Spleen (tissue), 11 donors: ENCODE measurements around the gene SLC27A3. TPM values are rescaled to one million over a fixed set of nuclear protein-coding genes. Genes with fewer than 3 reads are reported as not detected.

Experiments used
- DNase-seq: peaks from one replicate; pipeline ENCODE4 v3.0.0-alpha.2; 2020
- H3K27ac ChIP-seq, 8 donors: fragments of 200-600 bp; sonication (generic) in 7 of 8; 1 replicate in 4 of 8; 2 replicates in 4 of 8; pipeline versions ENCODE4 v1.5.0 to v1.8.0; 2016 to 2021; ENCODE audit warnings: inconsistent platforms in 4 of 8, mild to moderate bottlenecking in 4 of 8, moderate library complexity in 1 of 8
- H3K27me3 ChIP-seq, 7 donors: fragments of 200-600 bp; sonication (generic) in 6 of 7; replicated peaks in 1 of 7; 1 replicate in 4 of 7; 2 replicates in 3 of 7; pipeline versions ENCODE4 v1.5.0 to v1.8.0; 2016 to 2021; ENCODE audit warnings: inconsistent platforms in 3 of 7, mild to moderate bottlenecking in 1 of 7
- H3K36me3 ChIP-seq, 6 donors: fragments of 200-600 bp; sonication (generic) in 5 of 6; 1 replicate in 4 of 6; 2 replicates in 2 of 6; pipeline versions ENCODE4 v1.5.0 to v1.8.0; 2016 to 2021; ENCODE audit warnings: inconsistent platforms in 2 of 6
- H3K4me1 ChIP-seq, 6 donors: fragments of 200-600 bp; sonication (generic) in 5 of 6; 1 replicate in 3 of 6; 2 replicates in 3 of 6; pipeline versions ENCODE4 v1.5.0 to v1.8.0; 2016 to 2021; ENCODE audit warnings: inconsistent platforms in 3 of 6
- H3K4me3 ChIP-seq, 8 donors: fragments of 200-600 bp; sonication (generic) in 7 of 8; 1 replicate in 4 of 8; 2 replicates in 4 of 8; pipeline versions ENCODE4 v1.5.0 to v1.8.0; 2016 to 2021; ENCODE audit warnings: inconsistent platforms in 4 of 8, mild to moderate bottlenecking in 4 of 8, moderate library complexity in 2 of 8
- H3K9me3 ChIP-seq, 8 donors: fragments of 200-600 bp; sonication (generic) in 7 of 8; 1 replicate in 4 of 8; 2 replicates in 4 of 8; pipeline versions ENCODE4 v1.5.0 to v1.8.0; 2016 to 2021; ENCODE audit warnings: inconsistent platforms in 4 of 8
- POLR2A ChIP-seq, 3 donors: fragments of 450-650 bp; IDR thresholded peaks; one replicate each; pipeline ENCODE4 v1.5.1; 2017; ENCODE audit warnings: antibody characterized with exemption in 3 of 3, mild to moderate bottlenecking in 1 of 3
- POLR2AphosphoS5 ChIP-seq, 3 donors: sonication (generic); formaldehyde crosslinking; IDR thresholded peaks; one replicate each; pipeline ENCODE4 v1.5.1; 2017; ENCODE audit warnings: antibody characterized with exemption in 3 of 3
- WGBS, 5 donors: extraction: QIAGEN DNeasy Blood & Tissue Kit in 3 of 5; methylation state at CpG; one replicate each; pipeline versions ENCODE4 v1.1.5 to v1.1.7; 2013 to 2018; 5-methylcytosine and 5-hydroxymethylcytosine counted together
- intact Hi-C: fragments of 100-400 bp; cut with DNase I; formaldehyde crosslinking; loops from one replicate; pipeline ENCODE4 v1.15.0; 2023; ENCODE audit warnings: low total_unique reads
- polyA plus RNA-seq, 3 donors: library from polyadenylated mRNA; stranded (reverse); fragments of 200-250 nt; gene quantifications; one replicate each; pipeline ENCODE4 v1.2.1, GENCODE V29; 2013
- total RNA-seq, 7 donors: library from RNA; depleted of rRNA in 3 of 7; stranded (reverse); fragments of >200 nt in 3 of 7; fragmentation: NEBNext Ultra II Directional in 4 of 7; extraction: Animal tissue kit (Norgen Biotek cat#: 25700) in 4 of 7; gene quantifications; one replicate each; pipeline versions ENCODE4 v1.1.0 to v1.2.1, GENCODE V29; 2016 to 2021
- TF ChIP-seq, protein P1 (sequence below), 11 experiments: fragments of 200-600 bp in 7 of 11; fragments of 450-650 bp in 4 of 11; sonication (generic) in 4 of 11; IDR thresholded peaks in 8 of 11; conservative IDR thresholded peaks in 3 of 11; 1 replicate in 7 of 11; 2 replicates in 4 of 11; pipeline versions ENCODE4 v1.4.0 to v1.8.0; 2016 to 2021; ENCODE audit warnings: antibody characterized with exemption in 11 of 11, inconsistent platforms in 4 of 11, mild to moderate bottlenecking in 1 of 11
- donor health status: healthy with polysubstance abuse.
- donor health status: DM: no; HTN: no; CAD: no; lungs with moderate emphysema.
- donor health status: DM: no; HTN: no; CAD: no.
- donor health status: Bipolar disorder and iron deficiency.
- donor health status: healthy.
- donor health status: DM: no; HTN: no; CAD: no.
- donor health status: DM: yes; HTN: yes; CAD: no.

SLC27A3 gene
- total and polyA plus RNA-seq, 10 donors: 11.1 to 54.5 (median 21.9) TPM

DNA sequence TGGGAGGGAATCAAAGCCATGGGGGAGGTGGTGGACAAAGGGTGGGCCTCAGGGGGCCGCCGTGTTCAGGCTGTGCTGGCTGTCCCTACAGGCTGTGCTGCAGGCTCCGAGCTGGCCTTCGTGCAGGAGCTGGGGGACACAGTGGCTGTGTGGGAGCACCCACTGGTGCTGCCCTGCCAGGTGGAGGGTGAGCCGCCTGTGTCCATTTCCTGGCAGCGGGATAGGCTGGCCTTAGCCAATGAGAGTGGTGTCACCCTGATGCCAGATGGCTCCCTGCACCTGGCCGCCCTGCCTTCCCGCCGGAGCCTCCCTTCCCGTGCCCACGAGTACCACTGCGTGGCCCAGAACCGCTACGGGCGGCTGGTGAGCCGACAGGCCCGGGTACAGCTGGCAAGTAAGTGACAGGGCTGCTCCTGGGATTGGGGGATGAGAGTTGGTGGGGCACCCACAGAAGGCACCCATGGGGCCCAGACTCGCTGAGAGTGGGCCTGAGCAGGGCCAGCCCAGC is 20.2 kb downstream of the SLC27A3 start:
- H3K4me3 ChIP-seq: no peak overlapping the region
- no peak overlapping the region for H3K27ac ChIP-seq
- no peaks in the 10 kb centered on the region for H3K27me3 ChIP-seq
- TF ChIP-seq POLR2A (IDR thresholded peaks at IDR 0.05): no peak
- TF ChIP-seq, protein P1, sequence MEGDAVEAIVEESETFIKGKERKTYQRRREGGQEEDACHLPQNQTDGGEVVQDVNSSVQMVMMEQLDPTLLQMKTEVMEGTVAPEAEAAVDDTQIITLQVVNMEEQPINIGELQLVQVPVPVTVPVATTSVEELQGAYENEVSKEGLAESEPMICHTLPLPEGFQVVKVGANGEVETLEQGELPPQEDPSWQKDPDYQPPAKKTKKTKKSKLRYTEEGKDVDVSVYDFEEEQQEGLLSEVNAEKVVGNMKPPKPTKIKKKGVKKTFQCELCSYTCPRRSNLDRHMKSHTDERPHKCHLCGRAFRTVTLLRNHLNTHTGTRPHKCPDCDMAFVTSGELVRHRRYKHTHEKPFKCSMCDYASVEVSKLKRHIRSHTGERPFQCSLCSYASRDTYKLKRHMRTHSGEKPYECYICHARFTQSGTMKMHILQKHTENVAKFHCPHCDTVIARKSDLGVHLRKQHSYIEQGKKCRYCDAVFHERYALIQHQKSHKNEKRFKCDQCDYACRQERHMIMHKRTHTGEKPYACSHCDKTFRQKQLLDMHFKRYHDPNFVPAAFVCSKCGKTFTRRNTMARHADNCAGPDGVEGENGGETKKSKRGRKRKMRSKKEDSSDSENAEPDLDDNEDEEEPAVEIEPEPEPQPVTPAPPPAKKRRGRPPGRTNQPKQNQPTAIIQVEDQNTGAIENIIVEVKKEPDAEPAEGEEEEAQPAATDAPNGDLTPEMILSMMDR (IDR thresholded peaks at IDR 0.05 in 8 of 11, conservative IDR thresholded peaks at IDR 0.05 in 3 of 11): no peak
- no peak for TF ChIP-seq POLR2AphosphoS5 (IDR thresholded peaks at IDR 0.05)
- peaks cover 10 to 53% (median 28%) of the 10 kb centered on the region in 6 donors for H3K4me1 ChIP-seq
- peaks cover 0 to 7% (median 0%) of the 10 kb centered on the region in 6 donors for H3K36me3 ChIP-seq
- H3K9me3 ChIP-seq: no peaks in the 10 kb centered on the region
- intact Hi-C loops: loop anchor here (5.0 kb wide), 1 partner anchor 187 kb away; no protein-coding TSS in a partner anchor
- DNase-seq: peak; percentile 79
- WGBS, 5 donors: 84 to 90% (median 88%) methylated on average over 17 to 18 of the region's 18 CpGs

DNA sequence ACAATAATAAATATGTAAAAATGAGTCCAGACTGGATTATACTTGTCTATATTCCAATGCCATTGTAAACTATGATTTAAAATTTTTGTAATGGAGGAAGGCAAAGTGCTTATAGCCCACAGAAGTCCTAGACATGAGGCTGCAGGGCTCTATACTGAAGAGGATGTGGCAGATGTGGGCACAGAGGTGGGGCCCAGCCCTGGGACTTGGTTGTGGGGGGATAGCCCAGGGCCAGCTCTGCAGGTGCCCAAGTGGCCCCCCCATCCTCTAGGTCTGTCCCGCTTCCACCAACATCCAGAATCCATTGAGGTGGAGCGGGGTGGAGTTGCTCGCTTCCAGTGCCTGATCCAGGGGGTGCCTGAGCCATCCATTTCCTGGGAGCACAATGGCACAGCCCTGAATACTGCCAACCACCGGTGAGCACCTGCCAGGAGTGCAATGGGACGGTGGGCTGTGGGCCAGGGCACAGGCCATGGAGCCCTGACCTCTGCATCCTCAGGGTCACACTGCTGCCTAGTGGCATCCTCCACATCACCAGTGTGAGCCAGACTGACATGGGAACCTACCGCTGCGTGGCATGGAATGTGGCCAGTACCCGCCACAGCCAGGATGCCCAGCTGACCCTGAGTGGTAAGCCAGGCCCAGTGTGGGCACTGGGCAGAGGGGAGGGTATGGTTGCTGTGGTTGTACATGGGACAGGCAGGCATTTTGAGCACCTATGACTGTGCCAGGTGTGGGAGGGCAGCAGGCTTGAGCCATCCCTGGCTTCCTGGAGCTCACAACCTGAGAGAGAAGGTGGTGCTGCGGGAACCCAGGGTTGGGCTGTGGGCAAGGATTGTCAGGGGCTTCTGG is 21.0 kb downstream of the SLC27A3 start:
- H3K4me1 ChIP-seq: peaks cover 9 to 45% (median 21%) of the 10 kb centered on the region in 6 donors
- WGBS, 5 donors: 69 to 87% (median 83%) methylated on average over 8 to 9 of the region's 9 CpGs
- peak in 2 of 3 donors; percentile 19 to 55 for TF ChIP-seq POLR2AphosphoS5 (IDR thresholded peaks at IDR 0.05)
- TF ChIP-seq, protein P1 (IDR thresholded peaks at IDR 0.05 in 8 of 11, conservative IDR thresholded peaks at IDR 0.05 in 3 of 11): no peak
- no peaks in the 10 kb centered on the region for H3K27me3 ChIP-seq
- no peak overlapping the region for H3K27ac ChIP-seq
- H3K9me3 ChIP-seq: no peaks in the 10 kb centered on the region
- peaks cover 0 to 10% (median 0%) of the 10 kb centered on the region in 6 donors for H3K36me3 ChIP-seq
- H3K4me3 ChIP-seq: no peak overlapping the region
- intact Hi-C loops: loop anchor here (5.0 kb wide), 1 partner anchor 186 kb away; no protein-coding TSS in a partner anchor
- no peak for DNase-seq

DNA sequence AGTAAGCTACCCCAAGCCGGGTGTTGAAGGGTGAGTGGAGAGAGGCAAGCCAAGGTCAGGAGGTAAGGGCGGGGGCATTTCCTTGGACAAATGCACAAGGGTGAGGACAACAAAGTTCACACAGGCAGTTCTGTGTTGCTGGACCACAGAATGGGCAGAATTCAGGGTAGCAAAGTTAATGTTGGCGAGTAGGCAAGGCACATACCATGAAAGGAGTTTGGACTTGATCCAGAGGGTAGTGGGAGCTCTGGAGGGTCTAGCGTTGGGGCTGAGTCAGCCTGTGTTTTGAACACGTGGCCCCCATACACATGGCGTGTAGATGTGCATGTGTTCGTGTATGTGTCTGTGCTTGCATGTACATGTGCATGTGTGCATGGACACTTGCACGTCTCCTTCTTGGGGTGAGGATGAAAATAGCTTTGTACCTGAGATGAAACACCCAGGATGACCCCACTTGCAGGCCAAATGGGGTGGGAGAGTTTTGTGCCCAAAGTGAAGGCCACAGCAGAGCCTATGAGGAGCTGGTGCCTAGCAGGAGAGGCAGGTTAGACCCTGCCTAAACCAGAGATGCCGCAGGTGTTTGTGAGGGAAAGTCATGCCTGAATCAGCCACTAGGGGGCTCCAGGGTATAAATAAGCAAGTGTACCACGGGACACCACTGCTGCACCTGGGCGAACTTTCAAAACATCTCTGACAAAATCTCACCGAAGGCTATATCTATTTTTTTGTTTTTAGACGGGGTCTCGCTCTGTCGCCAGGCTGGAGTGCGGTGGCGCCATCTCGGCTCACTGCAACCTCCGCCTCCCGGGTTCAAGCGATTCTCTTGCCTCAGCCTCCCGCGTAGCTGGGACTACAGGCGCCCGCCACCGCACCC is 21.8 kb downstream of the SLC27A3 start:
- Histone ChIP-seq H3K27ac (no peak overlapping the region), H3K4me1 (peaks cover under 1 to 36% (median 12%) of the 10 kb centered on the region in 6 donors), H3K4me3 (no peak overlapping the region), H3K27me3 (no peaks in the 10 kb centered on the region), H3K9me3 (no peaks in the 10 kb centered on the region), H3K36me3 (peaks cover 0 to 19% (median 0%) of the 10 kb centered on the region in 6 donors)
- WGBS, 5 donors: 57 to 64% (median 62%) methylated on average over 23 to 26 of the region's 26 CpGs
- intact Hi-C loops: loop anchor here (5.0 kb wide), 1 partner anchor 185 kb away; no protein-coding TSS in a partner anchor
- DNase-seq: peak; percentile 88
- TF ChIP-seq POLR2A (IDR thresholded peaks at IDR 0.05) (no peak), POLR2AphosphoS5 (IDR thresholded peaks at IDR 0.05) (peak in 2 of 3 donors; percentile 11 to 37)
- TF ChIP-seq, protein P1 (IDR thresholded peaks at IDR 0.05 in 8 of 11, conservative IDR thresholded peaks at IDR 0.05 in 3 of 11): peak; percentile 84 to 97 (median 92)
